ENCODE measurements around the gene SVOPL. TPM values are rescaled to one million over a fixed set of nuclear protein-coding genes. Genes with fewer than 3 reads are reported as not detected.

The SVOPL gene
- total RNA-seq, 1 experiment from 2014 or later, result not detected

- DNase-seq (ENCODE audit: low read depth, low spot score) (no peak), ATAC-seq (no peak)
- Histone ChIP-seq H2AFZ (ENCODE audit: low read depth, low read length, poor library complexity, severe bottlenecking) (no peak overlapping the region), H3K27me3 (ENCODE audit: insufficient read depth, low read length) (no peaks in the 10 kb centered on the region), H3K27ac (ENCODE audit: low read depth, low read length) (no peak overlapping the region), H3K36me3 (ENCODE audit: control insufficient read depth in 1 of 2, insufficient read depth in 2 of 2, low read length in 2 of 2) (peaks cover 0 to 2% of the 10 kb centered on the region in 2 experiments; a peak in 1 of 4 replicates), H4K20me1 (ENCODE audit: insufficient read depth) (no peaks in the 10 kb centered on the region), H3K9me2 (ENCODE audit: insufficient read depth) (no peaks in the 10 kb centered on the region), H3K9me3 (ENCODE audit: control insufficient read depth in 1 of 2, insufficient read depth in 1 of 2, low read depth in 1 of 2, low read length in 2 of 2) (no peaks in the 10 kb centered on the region), H3K79me2 (ENCODE audit: insufficient read depth, low read length) (no peaks in the 10 kb centered on the region), H3K4me1 (ENCODE audit: control insufficient read depth in 1 of 2, insufficient read depth in 2 of 2, low read length in 2 of 2) (no peaks in the 10 kb centered on the region), H3K4me2 (ENCODE audit: low read length) (no peak overlapping the region), H3K9ac (ENCODE audit: low read length) (no peak overlapping the region), H3K4me3 (replicated peaks in 1 of 2; ENCODE audit: low read depth in 1 of 2, low read length in 2 of 2) (no peak overlapping the region)
- no TSS peak for BruUV-seq (replicated peaks)
- TF ChIP-seq EZH2 (IDR thresholded peaks at IDR 0.05), result no peak
- no peak for TF ChIP-seq EZH2phosphoT487 (IDR thresholded peaks at IDR 0.05; ENCODE audit: borderline replicate concordance)
- TF ChIP-seq POLR2A (IDR thresholded peaks at IDR 0.05; ENCODE audit: borderline replicate concordance, extremely low read depth, insufficient read depth, insufficient read length), result no peak
- TF ChIP-seq FOSL1 (IDR thresholded peaks at IDR 0.05; ENCODE audit: low read depth), result no peak
- intact Hi-C loops (cut with micrococcal nuclease), result no loop called here
- ChIA-PET RAD21 (ENCODE audit: low non-redundant PET in 1 of 2, low total read pairs in 2 of 2, uncharacterized antibody in 2 of 2, unreplicated experiment in 2 of 2) (no interaction called here), POLR2A (no interaction called here), CTCF (no interaction called here)
Measured at GRCh38 chr7:138581065-138581464, 120.1 kb downstream of the SVOPL start.

- BruUV-seq (replicated peaks), result no TSS peak
- ATAC-seq, result no peak
- RAD21 ChIA-PET (ENCODE audit: low non-redundant PET in 1 of 2, low total read pairs in 2 of 2, uncharacterized antibody in 2 of 2, unreplicated experiment in 2 of 2), result no interaction called here
- H3K9ac ChIP-seq (ENCODE audit: low read length), result no peak overlapping the region
- TF ChIP-seq ZBTB33 (IDR thresholded peaks at IDR 0.05; ENCODE audit: extremely low read depth, insufficient replicate concordance, low read length) (no peak), SRF (IDR thresholded peaks at IDR 0.05; ENCODE audit: low read depth) (no peak), ELF1 (IDR thresholded peaks at IDR 0.05; ENCODE audit: borderline replicate concordance, low read depth) (no peak), RAD21 (IDR thresholded peaks at IDR 0.05; ENCODE audit: low read depth) (no peak), REST (IDR thresholded peaks at IDR 0.05; ENCODE audit: low read depth) (no peak), EGR1 (IDR thresholded peaks at IDR 0.05; ENCODE audit: low read depth) (no peak), SP1 (IDR thresholded peaks at IDR 0.05; ENCODE audit: low read depth) (no peak), CEBPB (IDR thresholded peaks at IDR 0.05; ENCODE audit: low read depth) (no peak), EZH2 (IDR thresholded peaks at IDR 0.05) (no peak), ATF3 (IDR thresholded peaks at IDR 0.05) (no peak), JUND (IDR thresholded peaks at IDR 0.05) (no peak)
- no peaks in the 10 kb centered on the region for H3K9me2 ChIP-seq (ENCODE audit: insufficient read depth)
- no peaks in the 10 kb centered on the region for H4K20me1 ChIP-seq (ENCODE audit: insufficient read depth)
- CTCF ChIA-PET, result no interaction called here
- no peak for DNase-seq (ENCODE audit: low read depth, low spot score)
- POLR2A ChIA-PET, result no interaction called here
- intact Hi-C loops (cut with micrococcal nuclease), result no loop called here
- no peaks in the 10 kb centered on the region for H3K27me3 ChIP-seq (ENCODE audit: insufficient read depth, low read length)
- H3K79me2 ChIP-seq (ENCODE audit: insufficient read depth, low read length), result no peaks in the 10 kb centered on the region
- H2AFZ ChIP-seq (ENCODE audit: low read depth, low read length, poor library complexity, severe bottlenecking), result no peak overlapping the region
- no peaks in the 10 kb centered on the region for H3K4me1 ChIP-seq (ENCODE audit: control insufficient read depth in 1 of 2, insufficient read depth in 2 of 2, low read length in 2 of 2)
- no peaks in the 10 kb centered on the region for H3K9me3 ChIP-seq (ENCODE audit: control insufficient read depth in 1 of 2, insufficient read depth in 1 of 2, low read depth in 1 of 2, low read length in 2 of 2)
- no peak overlapping the region for H3K4me2 ChIP-seq (ENCODE audit: low read length)
- H3K4me3 ChIP-seq (replicated peaks in 1 of 2; ENCODE audit: low read depth in 1 of 2, low read length in 2 of 2), result no peak overlapping the region
- H3K27ac ChIP-seq (ENCODE audit: low read depth, low read length), result no peak overlapping the region
- H3K36me3 ChIP-seq (ENCODE audit: control insufficient read depth in 1 of 2, insufficient read depth in 2 of 2, low read length in 2 of 2), result peaks cover 0 to 2% of the 10 kb centered on the region in 2 experiments; a peak in 1 of 4 replicates
Measured at GRCh38 chr7:138579671-138580070, 121.5 kb downstream of the SVOPL start.

Data from HCT116 (cell line).